ENCODE measurements around the gene TMEM91. TPM values are rescaled to one million over a fixed set of nuclear protein-coding genes. Genes with fewer than 3 reads are reported as not detected.

The TMEM91 gene
- total RNA-seq, 1 experiment from 2014 or later, result 1.7 TPM

GRCh38 chr19:41411100-41411967 lies 35.0 kb downstream of the TMEM91 start:
- DNase-seq (ENCODE audit: low read depth), result no peak

GRCh38 chr19:41411968-41412265 lies 35.6 kb downstream of the TMEM91 start:
- DNase-seq (ENCODE audit: low read depth), result no peak

- DNase-seq (ENCODE audit: low read depth), result no peak
Measured at GRCh38 chr19:41412953-41413352, 36.6 kb downstream of the TMEM91 start.

GRCh38 chr19:41413947-41414346 lies 37.6 kb downstream of the TMEM91 start:
- no peak for DNase-seq (ENCODE audit: low read depth)

- no peak for DNase-seq (ENCODE audit: low read depth)
Measured at GRCh38 chr19:41414461-41414860, 38.1 kb downstream of the TMEM91 start.

- DNase-seq (ENCODE audit: low read depth), result no peak
Measured at GRCh38 chr19:41415154-41415571, 38.8 kb downstream of the TMEM91 start.

GRCh38 chr19:41416194-41416674 lies 39.9 kb downstream of the TMEM91 start:
- no peak for DNase-seq (ENCODE audit: low read depth)

- DNase-seq (ENCODE audit: low read depth), result no peak
Measured at GRCh38 chr19:41420101-41420880, 44.0 kb downstream of the TMEM91 start.

- DNase-seq (ENCODE audit: low read depth), result no peak
Measured at GRCh38 chr19:41421314-41421713, 45.0 kb downstream of the TMEM91 start.

- no peak for DNase-seq (ENCODE audit: low read depth)
Measured at GRCh38 chr19:41421973-41422372, 45.6 kb downstream of the TMEM91 start.

GRCh38 chr19:41422456-41422855 lies 46.1 kb downstream of the TMEM91 start:
- no peak for DNase-seq (ENCODE audit: low read depth)

- DNase-seq (ENCODE audit: low read depth), result no peak
Measured at GRCh38 chr19:41422955-41423354, 46.6 kb downstream of the TMEM91 start.

GRCh38 chr19:41424335-41425173 lies 48.2 kb downstream of the TMEM91 start:
- no peak for DNase-seq (ENCODE audit: low read depth)

GRCh38 chr19:41425174-41426115 lies 49.1 kb downstream of the TMEM91 start:
- DNase-seq (ENCODE audit: low read depth), result no peak

- no peak for DNase-seq (ENCODE audit: low read depth)
Measured at GRCh38 chr19:41426116-41426841, 49.9 kb downstream of the TMEM91 start.

- DNase-seq (ENCODE audit: low read depth), result peak; percentile 48
Measured at GRCh38 chr19:41426952-41427646, 50.8 kb downstream of the TMEM91 start, which contains the start of gene B3GNT8. Gene B3GNT8 (minus strand): TSS chr19:41427374. CDS start chr19:41426778, 596 bp downstream.

GRCh38 chr19:41427647-41428480 lies 51.5 kb downstream of the TMEM91 start:
- DNase-seq (ENCODE audit: low read depth), result no peak

GRCh38 chr19:41428481-41428859 lies 52.1 kb downstream of the TMEM91 start:
- no peak for DNase-seq (ENCODE audit: low read depth)

GRCh38 chr19:41430922-41431321 lies 54.6 kb downstream of the TMEM91 start:
- peak; percentile 39 for DNase-seq (ENCODE audit: low read depth)
